Fibroblast of the aortic adventitia (primary cell): ENCODE data around the gene STARD10. TPM values are rescaled to one million over a fixed set of nuclear protein-coding genes. Genes with fewer than 3 reads are reported as not detected.
"Not testable (repeated sequence)": the region's sequence is repeated elsewhere in the genome, so short reads cannot be mapped to it uniquely, and the experiment has no call there.

Experiments
- DNase-seq: peaks from one replicate; pipeline ENCODE4 v3.0.0-alpha.2; 2010; ENCODE audit warnings: low read depth
- H3K4me3 ChIP-seq: 2 replicates; pipeline ENCODE4 v1.5.1; 2011; ENCODE audit warnings: low read depth, mild to moderate bottlenecking, control low read depth, low read length, moderate library complexity
- CTCF ChIP-seq: IDR thresholded peaks from 2 replicates; pipeline ENCODE4 v1.5.1; 2011; ENCODE audit warnings: mild to moderate bottlenecking, low read length, control low read depth, inconsistent platforms; ENCODE audit not compliant: insufficient read depth
- total RNA-seq: library from RNA; depleted of rRNA; stranded (reverse); fragments of >200 nt; gene quantifications from 2 replicates; pipeline ENCODE4 v1.2.3, GENCODE V29; 2012; ENCODE audit warnings: low replicate concordance

STARD10 gene
- total RNA-seq, 1 donor: 21.4 TPM

- TF ChIP-seq CTCF: no peak
- no peak overlapping the region for H3K4me3 ChIP-seq
- peak; percentile 32 for DNase-seq
These were observed 13.3 kb upstream of the STARD10 start for GRCh38 chr11:72807021-72807693.

DNA sequence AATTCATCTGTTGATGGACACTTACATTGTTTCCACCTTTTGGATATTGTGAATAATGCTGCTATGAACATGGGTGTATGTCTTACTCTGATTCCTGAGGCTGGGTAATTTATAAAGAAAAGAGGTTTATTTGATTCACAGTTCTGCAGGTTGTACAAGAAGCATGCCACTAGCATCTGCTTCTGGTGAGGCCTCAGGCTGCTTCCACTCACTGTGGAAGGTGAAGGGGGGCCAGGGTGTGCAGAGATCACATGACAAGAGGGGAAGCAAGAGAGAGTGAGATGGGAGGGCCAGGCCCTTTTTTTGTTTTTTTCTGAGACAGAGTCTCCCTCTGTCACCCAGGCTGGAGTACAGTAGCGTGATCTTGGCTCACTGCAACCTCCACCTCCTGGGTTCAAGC lies 12.5 kb upstream of the STARD10 start:
- H3K4me3 ChIP-seq, DNase-seq: not testable (repeated sequence)

- no peak for DNase-seq
- TF ChIP-seq CTCF: no peak
- no peak overlapping the region for H3K4me3 ChIP-seq
These were observed 11.4 kb upstream of the STARD10 start for GRCh38 chr11:72805216-72805615.

DNA sequence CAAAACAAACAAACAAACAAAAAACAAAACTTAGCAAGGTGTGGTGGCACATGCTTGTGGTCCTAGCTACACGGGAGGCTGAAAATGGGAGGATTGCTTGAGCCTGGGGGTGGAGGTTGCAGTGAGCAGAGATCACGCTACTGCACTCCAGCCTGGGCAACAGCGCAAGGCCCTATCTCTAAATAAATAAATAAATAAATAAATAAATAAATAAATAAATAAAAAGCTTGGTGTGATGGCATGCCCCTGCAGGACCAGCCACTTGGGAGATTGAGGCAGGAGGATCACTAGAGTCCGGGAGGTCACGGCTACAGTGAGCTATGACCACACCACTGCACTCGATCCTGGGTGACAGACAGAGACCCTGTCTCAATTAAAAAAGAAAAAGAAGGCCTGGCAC lies 9.0 kb upstream of the STARD10 start:
- DNase-seq: no peak
- no peak overlapping the region for H3K4me3 ChIP-seq
- no peak for TF ChIP-seq CTCF

DNA sequence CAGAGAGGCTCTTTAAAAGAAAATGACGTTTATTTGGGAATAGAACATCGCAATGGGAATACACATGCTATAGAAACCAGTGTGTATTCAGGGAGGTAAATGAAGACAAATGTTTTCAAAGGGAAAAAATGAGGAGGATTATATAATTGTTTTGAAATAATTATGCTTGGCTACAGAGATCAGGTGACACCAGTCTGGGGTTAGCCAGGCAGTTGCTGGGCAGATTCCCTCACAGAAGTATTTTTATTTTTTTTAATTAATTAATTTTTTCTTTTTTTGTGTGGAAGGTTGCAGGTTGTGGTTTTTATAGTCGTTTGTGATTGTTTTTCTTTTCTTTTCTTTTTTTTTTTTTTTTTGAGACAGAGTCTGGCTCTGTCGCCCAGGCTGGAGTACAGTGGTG lies 5.6 kb upstream of the STARD10 start:
- no peak for DNase-seq

DNA sequence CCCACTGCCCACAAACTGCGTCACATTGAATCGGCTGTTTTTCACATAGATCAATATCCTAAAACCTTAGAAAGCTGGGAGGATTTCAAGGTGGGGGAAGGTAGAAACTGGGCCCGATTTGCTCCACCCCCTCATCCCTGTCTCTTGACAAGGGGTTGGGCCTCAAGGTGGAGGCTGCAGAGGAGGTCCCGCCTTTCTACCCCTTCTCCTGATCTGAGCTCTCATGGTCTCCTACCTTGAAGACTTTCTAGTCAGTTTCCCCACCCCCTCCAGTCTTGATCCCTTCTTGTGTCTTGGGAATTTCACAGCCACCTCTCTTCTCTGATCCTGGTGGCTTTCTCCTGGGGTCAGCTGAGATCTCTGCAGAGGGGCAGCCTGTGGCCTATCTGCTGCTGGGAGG lies 4.5 kb upstream of the STARD10 start:
- TF ChIP-seq CTCF: no peak
- H3K4me3 ChIP-seq: no peak overlapping the region
- DNase-seq: no peak

More for the DNA sequence above, 5.6 kb upstream of the STARD10 start:
- H3K4me3 ChIP-seq: no peak overlapping the region
- TF ChIP-seq CTCF: no peak

DNA sequence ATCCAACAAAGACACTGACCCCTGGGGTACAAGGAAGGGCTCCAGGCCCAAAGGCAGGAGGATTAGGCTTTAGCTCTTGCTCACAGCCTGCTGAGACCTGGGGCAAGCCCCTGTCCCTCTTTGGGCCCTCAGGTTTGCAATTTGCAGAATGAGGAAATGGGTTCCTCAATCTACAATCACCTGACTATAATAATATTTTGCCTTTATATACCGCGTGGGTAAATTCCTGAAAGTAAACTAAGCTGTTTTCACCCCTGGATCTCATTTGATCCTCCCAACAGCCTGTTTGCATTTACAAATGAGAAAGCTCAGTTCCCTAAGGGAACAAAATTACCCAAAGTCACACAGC lies 797 bp downstream of the STARD10 start:
- DNase-seq: no peak
- H3K4me3 ChIP-seq: peak overlapping the region; percentile 36
- TF ChIP-seq CTCF: no peak
